ENCODE results near the gene PPFIBP2.

GRCh38 chr11:7520011-7520942, 6.5 kb downstream of the PPFIBP2 start:
- TF ChIP-seq CTCF (IDR thresholded peaks at IDR 0.05) (no peak), POLR2AphosphoS5 (IDR thresholded peaks at IDR 0.05; ENCODE audit: low read depth, low read length) (no peak), SIN3A (IDR thresholded peaks at IDR 0.05; ENCODE audit: borderline replicate concordance, insufficient read depth, low read depth, low read length) (no peak)
